B cell (primary cell): Measurements from ENCODE around the gene ZNF521. TPM values are rescaled to one million over a fixed set of nuclear protein-coding genes. Genes with fewer than 3 reads are reported as not detected.

ENCODE experiments used
- ATAC-seq: fragments of 200-7000 bp; cut with Tn5 transposase; one replicate; pipeline ENCODE4 v1.10.0; 2021; ENCODE audit warnings: low read depth, mild to moderate bottlenecking, moderate number of reproducible peaks, moderate library complexity
- CTCF ChIA-PET: fragments of 350-600 bp; sonication (Branson Sonifier 250); formaldehyde crosslinking; loops from one replicate; lab custom pipeline; 2021; ENCODE audit warnings: antibody characterized with exemption, inconsistent platforms; lab: Charles Lee
- POLR2A ChIA-PET: fragments of 350-600 bp; sonication (Branson Sonifier 250); formaldehyde crosslinking; loops from one replicate; lab custom pipeline; 2021; ENCODE audit warnings: antibody characterized with exemption; lab: Charles Lee
- DNase-seq: peaks from one replicate; pipeline ENCODE4 v3.0.0; 2013
- H2AFZ ChIP-seq: 2 replicates; pipeline ENCODE4 v1.6.1; 2012; ENCODE audit warnings: mild to moderate bottlenecking, low read depth, low read length; ENCODE audit not compliant: insufficient read depth, poor library complexity, severe bottlenecking
- H3K27ac ChIP-seq, 2 donors: 1 replicate in 1 of 2; 2 replicates in 1 of 2; pipeline ENCODE4 v1.5.1; 2012 to 2013; ENCODE audit warnings: low read length in 2 of 2, mild to moderate bottlenecking in 2 of 2, moderate library complexity in 1 of 2
- H3K27me3 ChIP-seq, 4 experiments: fragments of 200-600 bp in 1 of 4; sonication (generic) in 1 of 4; replicated peaks in 1 of 4; 1 replicate in 2 of 4; 2 replicates in 2 of 4; pipeline versions ENCODE4 v1.6.1 to v1.7.0; 2013 to 2016; ENCODE audit warnings: low read length in 3 of 4, mild to moderate bottlenecking in 2 of 4, mixed read lengths in 1 of 4, moderate library complexity in 1 of 4; ENCODE audit not compliant: insufficient read depth in 4 of 4, control insufficient read depth in 3 of 4; ENCODE audit errors: control extremely low read depth in 1 of 4
- H3K36me3 ChIP-seq, 2 experiments: replicated peaks in 1 of 2; 1 replicate in 1 of 2; 2 replicates in 1 of 2; pipeline versions ENCODE4 v1.6.1 to v1.7.1; 2013; ENCODE audit warnings: low read length in 1 of 2; ENCODE audit not compliant: insufficient read depth in 2 of 2, control insufficient read depth in 1 of 2; ENCODE audit errors: control extremely low read depth in 1 of 2, extremely low read depth in 1 of 2
- H3K4me1 ChIP-seq, 2 donors: fragments of 200-600 bp in 1 of 2; sonication (generic) in 1 of 2; 1 replicate in 1 of 2; 2 replicates in 1 of 2; pipeline versions ENCODE4 v1.5.1 to v1.6.1; 2013 to 2017; ENCODE audit warnings: low read length in 2 of 2; ENCODE audit not compliant: control insufficient read depth in 2 of 2, insufficient read depth in 2 of 2
- H3K4me2 ChIP-seq: replicated peaks from 2 replicates; pipeline ENCODE3; 2012; ENCODE audit warnings: mild to moderate bottlenecking, low read depth, low read length; ENCODE audit not compliant: poor library complexity, severe bottlenecking
- H3K4me3 ChIP-seq, 5 experiments: fragments of 200-600 bp in 1 of 5; sonication (generic) in 1 of 5; 1 replicate in 3 of 5; 2 replicates in 2 of 5; pipeline versions ENCODE4 v1.5.1 to v1.7.0; 2011 to 2016; ENCODE audit warnings: low read length in 4 of 5, mild to moderate bottlenecking in 4 of 5, low read depth in 2 of 5, control low read depth in 1 of 5, moderate library complexity in 1 of 5; ENCODE audit not compliant: insufficient read depth in 1 of 5; ENCODE audit errors: control extremely low read depth in 1 of 5, extremely low read depth in 1 of 5
- H3K79me2 ChIP-seq: fragments of 200-600 bp; sonication (generic); one replicate; pipeline ENCODE4 v1.6.0; 2016; ENCODE audit warnings: low read length; ENCODE audit not compliant: control insufficient read depth, insufficient read depth
- H3K9ac ChIP-seq: fragments of 200-600 bp; sonication (generic); 2 replicates; pipeline ENCODE4 v1.6.1; 2017; ENCODE audit warnings: mild to moderate bottlenecking, low read length, moderate library complexity
- H3K9me3 ChIP-seq, 3 donors: one replicate each; pipeline versions ENCODE4 v1.6.1 to v1.7.1; 2013; ENCODE audit warnings: low read length in 2 of 3; ENCODE audit not compliant: control insufficient read depth in 2 of 3, insufficient read depth in 1 of 3; ENCODE audit errors: control extremely low read depth in 1 of 3
- H4K20me1 ChIP-seq: 2 replicates; pipeline ENCODE4 v1.6.0; 2012; ENCODE audit warnings: mild to moderate bottlenecking, low read length; ENCODE audit not compliant: insufficient read depth, control insufficient read depth, poor library complexity, severe bottlenecking
- H3K27ac Mint-ChIP-seq: one replicate; pipeline ENCODE4 v1.8.0; 2021; ENCODE audit warnings: mixed read lengths
- H3K27me3 Mint-ChIP-seq: one replicate; pipeline ENCODE4 v1.8.0; 2021; ENCODE audit warnings: mixed read lengths
- H3K4me1 Mint-ChIP-seq: one replicate; pipeline ENCODE4 v1.8.0; 2021; ENCODE audit warnings: mixed read lengths
- H3K4me3 Mint-ChIP-seq: one replicate; pipeline ENCODE4 v1.8.0; 2021; ENCODE audit warnings: mixed read lengths
- H3K9me3 Mint-ChIP-seq: one replicate; pipeline ENCODE4 v1.8.0; 2022; ENCODE audit warnings: mixed read lengths; ENCODE audit not compliant: insufficient read depth
- EZH2 ChIP-seq: IDR thresholded peaks from 2 replicates; pipeline ENCODE4 v1.6.1; 2012; ENCODE audit warnings: borderline replicate concordance, low read depth, mild to moderate bottlenecking, moderate library complexity, low read length; ENCODE audit not compliant: insufficient read depth, poor library complexity, severe bottlenecking
- WGBS: methylation state at CpG from one replicate; pipeline ENCODE4 v1.1.5; 2013; ENCODE audit warnings: missing lambda C conversion rate; ENCODE audit not compliant: insufficient coverage; 5-methylcytosine and 5-hydroxymethylcytosine counted together
- intact Hi-C: fragments of 100-400 bp; cut with micrococcal nuclease; formaldehyde crosslinking; loops from one replicate; pipeline ENCODE4 v1.10.0; 2022
- polyA plus RNA-seq: library from polyadenylated mRNA; depleted of rRNA; stranded (reverse); fragments of >200 nt; gene quantifications from 2 replicates; pipeline ENCODE4 v1.2.3, GENCODE V29; 2012
- total RNA-seq, 2 donors: library from RNA; stranded (reverse); fragments of 120-200 nt in 1 of 2; gene quantifications; 1 replicate in 1 of 2; 2 replicates in 1 of 2; pipeline versions ENCODE4 v1.2.3 to v1.2.4, GENCODE V29; 2013 to 2022
- TF ChIP-seq, protein P1 (sequence below): fragments of 200-600 bp; IDR thresholded peaks from one replicate; pipeline ENCODE4 v1.8.0; 2022; ENCODE audit warnings: antibody characterized with exemption, mild to moderate bottlenecking

The ZNF521 gene
- total and polyA plus RNA-seq, 2 donors (not counting 1 experiment from before 2014, with no cell fraction given), result 0.04 to 9.0 TPM

DNA sequence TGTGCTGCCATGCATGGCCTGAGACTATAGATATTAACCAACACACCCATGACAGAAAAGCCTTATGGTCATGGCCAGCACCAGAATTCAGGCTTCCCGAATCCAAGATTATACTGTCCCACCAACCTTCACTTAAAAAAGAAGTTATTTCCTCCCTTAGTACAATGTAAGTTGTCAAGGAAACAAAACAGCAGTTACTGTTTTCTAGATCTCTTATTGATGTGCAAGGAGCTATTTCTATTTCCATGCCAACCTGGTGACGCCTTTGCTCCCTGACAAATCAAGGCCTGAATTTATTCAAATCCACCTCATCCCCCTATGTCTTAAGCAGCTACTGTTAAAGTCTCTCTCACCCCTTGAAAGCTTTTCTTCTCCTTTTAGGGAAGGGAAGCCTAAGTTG is 249.3 kb downstream of the ZNF521 start:
- no peaks in the 10 kb centered on the region for H3K27me3 ChIP-seq
- H3K4me1 Mint-ChIP-seq, result no peaks in the 10 kb centered on the region
- H3K27ac ChIP-seq, result no peak overlapping the region
- H4K20me1 ChIP-seq, result no peaks in the 10 kb centered on the region
- no peaks in the 10 kb centered on the region for H3K36me3 ChIP-seq
- H3K79me2 ChIP-seq, result no peaks in the 10 kb centered on the region
- no peak overlapping the region for H2AFZ ChIP-seq
- ATAC-seq, result no peak
- TF ChIP-seq EZH2, result no peak
- TF ChIP-seq, protein P1, sequence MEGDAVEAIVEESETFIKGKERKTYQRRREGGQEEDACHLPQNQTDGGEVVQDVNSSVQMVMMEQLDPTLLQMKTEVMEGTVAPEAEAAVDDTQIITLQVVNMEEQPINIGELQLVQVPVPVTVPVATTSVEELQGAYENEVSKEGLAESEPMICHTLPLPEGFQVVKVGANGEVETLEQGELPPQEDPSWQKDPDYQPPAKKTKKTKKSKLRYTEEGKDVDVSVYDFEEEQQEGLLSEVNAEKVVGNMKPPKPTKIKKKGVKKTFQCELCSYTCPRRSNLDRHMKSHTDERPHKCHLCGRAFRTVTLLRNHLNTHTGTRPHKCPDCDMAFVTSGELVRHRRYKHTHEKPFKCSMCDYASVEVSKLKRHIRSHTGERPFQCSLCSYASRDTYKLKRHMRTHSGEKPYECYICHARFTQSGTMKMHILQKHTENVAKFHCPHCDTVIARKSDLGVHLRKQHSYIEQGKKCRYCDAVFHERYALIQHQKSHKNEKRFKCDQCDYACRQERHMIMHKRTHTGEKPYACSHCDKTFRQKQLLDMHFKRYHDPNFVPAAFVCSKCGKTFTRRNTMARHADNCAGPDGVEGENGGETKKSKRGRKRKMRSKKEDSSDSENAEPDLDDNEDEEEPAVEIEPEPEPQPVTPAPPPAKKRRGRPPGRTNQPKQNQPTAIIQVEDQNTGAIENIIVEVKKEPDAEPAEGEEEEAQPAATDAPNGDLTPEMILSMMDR, result no peak
- no peaks in the 10 kb centered on the region for H3K9me3 Mint-ChIP-seq
- intact Hi-C loops, result no loop called here
- ChIA-PET POLR2A (no interaction called here), CTCF (no interaction called here)
- H3K27ac Mint-ChIP-seq, result no peak overlapping the region
- no peak overlapping the region for H3K9ac ChIP-seq
- H3K9me3 ChIP-seq, result no peaks in the 10 kb centered on the region
- no peaks in the 10 kb centered on the region for H3K4me1 ChIP-seq
- DNase-seq, result no peak
- H3K27me3 Mint-ChIP-seq, result peaks cover 2% of the 10 kb centered on the region
- WGBS, result no CpG with 5 or more reads among the region's 2 CpGs
- H3K4me3 Mint-ChIP-seq, result no peak overlapping the region
- H3K4me2 ChIP-seq, result no peak overlapping the region
- H3K4me3 ChIP-seq, result no peak overlapping the region

DNA sequence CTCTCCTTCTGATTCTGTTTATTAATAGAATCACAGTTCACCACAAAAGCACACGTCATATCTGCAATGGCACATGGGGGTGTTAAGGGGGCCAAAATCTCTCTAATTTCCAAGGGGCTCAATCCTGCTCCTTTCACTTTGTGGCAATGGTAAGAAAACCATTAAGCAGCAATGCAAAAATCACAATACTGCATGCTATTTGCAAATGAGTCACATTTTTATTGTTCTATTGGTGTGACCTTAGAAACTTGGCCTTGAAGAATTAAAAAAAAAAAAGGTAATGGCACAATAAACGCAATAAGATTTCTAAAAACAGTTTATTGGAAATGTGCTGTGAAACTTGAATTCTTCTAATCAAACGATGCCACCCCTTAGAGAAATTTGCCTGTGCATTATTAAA is 251.5 kb downstream of the ZNF521 start:
- no peaks in the 10 kb centered on the region for H3K9me3 ChIP-seq
- DNase-seq (no peak), ATAC-seq (no peak)
- no peak overlapping the region for H3K27ac Mint-ChIP-seq
- no peak overlapping the region for H2AFZ ChIP-seq
- H3K4me1 Mint-ChIP-seq, result no peaks in the 10 kb centered on the region
- peaks cover 2% of the 10 kb centered on the region for H3K27me3 Mint-ChIP-seq
- no peaks in the 10 kb centered on the region for H3K36me3 ChIP-seq
- H4K20me1 ChIP-seq, result no peaks in the 10 kb centered on the region
- TF ChIP-seq, protein P1, result no peak
- no peak for TF ChIP-seq EZH2
- H3K27ac ChIP-seq, result no peak overlapping the region
- H3K9me3 Mint-ChIP-seq, result no peaks in the 10 kb centered on the region
- no peak overlapping the region for H3K4me3 Mint-ChIP-seq
- H3K27me3 ChIP-seq, result no peaks in the 10 kb centered on the region
- no peak overlapping the region for H3K4me2 ChIP-seq
- WGBS, result no CpG with 5 or more reads among the region's 3 CpGs
- H3K4me3 ChIP-seq, result no peak overlapping the region
- ChIA-PET POLR2A (no interaction called here), CTCF (no interaction called here)
- no peaks in the 10 kb centered on the region for H3K79me2 ChIP-seq
- no peaks in the 10 kb centered on the region for H3K4me1 ChIP-seq
- H3K9ac ChIP-seq, result no peak overlapping the region
- intact Hi-C loops, result no loop called here
